ENCODE data around the gene SEZ6L2.

SEZ6L2 gene

DNA sequence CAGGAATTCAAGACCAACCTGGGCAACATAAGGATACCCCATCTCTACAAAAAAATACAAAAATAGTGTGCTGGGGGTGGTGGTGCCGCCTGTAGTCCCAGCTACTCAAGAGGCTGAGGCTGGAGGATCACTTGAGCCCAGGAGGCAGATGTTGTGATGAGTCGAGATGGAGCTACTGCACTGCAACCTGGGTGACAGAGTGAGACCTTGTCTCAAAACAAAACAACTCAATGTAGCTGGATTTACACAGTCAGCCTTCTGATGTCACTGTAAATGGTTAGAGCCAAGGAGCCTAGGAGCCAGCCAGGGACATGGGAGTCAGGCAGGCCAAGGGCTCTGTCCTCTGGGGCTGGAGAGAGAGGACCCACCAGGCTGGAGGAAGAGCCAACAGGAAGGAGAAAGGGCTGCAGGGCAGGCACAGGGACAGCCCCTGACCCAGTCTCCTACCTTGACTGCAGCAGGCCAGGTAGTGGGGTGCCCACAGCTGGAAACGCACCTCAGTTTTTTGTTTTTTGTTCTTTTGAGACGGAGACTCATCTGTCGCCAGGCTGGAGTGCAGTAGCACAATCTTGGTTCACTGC, 44.7 kb downstream of the SEZ6L2 start:
- DNase-seq (ENCODE audit: low read depth) = no peak
- H3K4me3 ChIP-seq (ENCODE audit: low read depth, low read length) = no peak overlapping the region
- TF ChIP-seq, protein P1, sequence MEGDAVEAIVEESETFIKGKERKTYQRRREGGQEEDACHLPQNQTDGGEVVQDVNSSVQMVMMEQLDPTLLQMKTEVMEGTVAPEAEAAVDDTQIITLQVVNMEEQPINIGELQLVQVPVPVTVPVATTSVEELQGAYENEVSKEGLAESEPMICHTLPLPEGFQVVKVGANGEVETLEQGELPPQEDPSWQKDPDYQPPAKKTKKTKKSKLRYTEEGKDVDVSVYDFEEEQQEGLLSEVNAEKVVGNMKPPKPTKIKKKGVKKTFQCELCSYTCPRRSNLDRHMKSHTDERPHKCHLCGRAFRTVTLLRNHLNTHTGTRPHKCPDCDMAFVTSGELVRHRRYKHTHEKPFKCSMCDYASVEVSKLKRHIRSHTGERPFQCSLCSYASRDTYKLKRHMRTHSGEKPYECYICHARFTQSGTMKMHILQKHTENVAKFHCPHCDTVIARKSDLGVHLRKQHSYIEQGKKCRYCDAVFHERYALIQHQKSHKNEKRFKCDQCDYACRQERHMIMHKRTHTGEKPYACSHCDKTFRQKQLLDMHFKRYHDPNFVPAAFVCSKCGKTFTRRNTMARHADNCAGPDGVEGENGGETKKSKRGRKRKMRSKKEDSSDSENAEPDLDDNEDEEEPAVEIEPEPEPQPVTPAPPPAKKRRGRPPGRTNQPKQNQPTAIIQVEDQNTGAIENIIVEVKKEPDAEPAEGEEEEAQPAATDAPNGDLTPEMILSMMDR (IDR thresholded peaks at IDR 0.05; ENCODE audit: insufficient read depth, low read depth, low read length, missing control alignments) = no peak

DNA sequence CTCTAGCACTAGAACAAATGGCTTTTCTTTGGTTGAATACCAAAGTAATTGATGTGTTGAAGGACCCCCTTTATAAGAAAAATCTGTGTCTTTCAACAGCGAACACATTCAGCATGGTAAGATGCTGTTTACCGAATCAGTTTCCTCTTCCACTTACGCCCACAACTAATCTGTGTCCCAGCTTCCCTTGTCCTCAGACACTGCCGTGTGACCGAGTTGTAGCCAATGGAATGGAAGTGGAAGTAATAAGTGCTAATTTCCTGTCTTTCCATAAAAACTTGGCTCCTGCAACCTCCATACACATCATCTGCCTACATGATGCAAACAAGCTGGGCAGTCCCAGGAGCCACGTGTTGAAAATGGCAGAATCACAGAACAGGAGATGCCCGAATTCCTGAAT, 46.7 kb downstream of the SEZ6L2 start:
- DNase-seq (ENCODE audit: low read depth) = no peak
- TF ChIP-seq, protein P1 (IDR thresholded peaks at IDR 0.05; ENCODE audit: insufficient read depth, low read depth, low read length, missing control alignments) = no peak
- H3K4me3 ChIP-seq (ENCODE audit: low read depth, low read length) = no peak overlapping the region

DNA sequence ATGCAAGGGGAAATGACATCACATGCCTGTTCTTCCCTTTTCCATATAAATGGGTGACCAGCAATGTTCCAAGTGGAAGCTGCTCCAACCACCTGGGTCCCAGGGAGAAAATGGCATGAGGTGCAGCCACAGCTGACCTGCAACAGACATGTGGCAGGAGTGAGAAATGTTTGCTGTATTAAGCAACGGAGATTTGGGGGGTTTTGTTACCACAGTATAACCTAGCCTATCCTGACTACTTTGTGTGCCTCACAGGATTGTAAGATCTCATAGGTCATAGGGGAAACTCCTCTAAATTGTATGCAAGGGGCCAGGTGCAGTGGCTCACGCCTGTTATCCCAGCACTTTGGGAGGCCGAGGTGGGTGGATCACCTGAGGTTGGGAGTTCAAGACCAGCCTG, 48.4 kb downstream of the SEZ6L2 start:
- DNase-seq (ENCODE audit: low read depth) = no peak
- TF ChIP-seq, protein P1 (IDR thresholded peaks at IDR 0.05; ENCODE audit: insufficient read depth, low read depth, low read length, missing control alignments) = no peak
- no peak overlapping the region for H3K4me3 ChIP-seq (ENCODE audit: low read depth, low read length)

DNA sequence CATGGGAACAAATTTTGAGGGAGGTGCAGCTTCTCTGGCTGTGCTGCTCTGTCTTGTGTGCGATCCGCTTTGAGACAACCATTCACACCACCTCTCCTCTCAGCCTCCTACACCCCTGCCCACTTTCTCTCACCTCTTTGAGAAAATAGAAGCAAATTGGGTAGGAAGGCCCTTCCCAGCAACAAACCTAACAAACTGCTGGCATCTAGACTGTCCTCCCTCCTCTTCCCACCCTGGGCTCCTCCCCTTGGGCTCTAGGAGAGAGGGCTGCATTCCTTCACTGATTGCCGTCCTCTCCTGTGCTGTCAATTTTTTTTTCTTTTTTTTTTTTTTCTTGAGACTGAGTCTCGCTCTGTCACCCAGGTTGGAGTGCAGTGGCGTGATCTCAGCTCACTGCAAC, 49.8 kb downstream of the SEZ6L2 start:
- no peak overlapping the region for H3K4me3 ChIP-seq (ENCODE audit: low read depth, low read length)
- TF ChIP-seq, protein P1 (IDR thresholded peaks at IDR 0.05; ENCODE audit: insufficient read depth, low read depth, low read length, missing control alignments) = no peak
- no peak for DNase-seq (ENCODE audit: low read depth)

- no peak overlapping the region for H3K4me3 ChIP-seq (ENCODE audit: low read depth, low read length)
- DNase-seq (ENCODE audit: low read depth) = peak; percentile 80
- TF ChIP-seq, protein P1 (IDR thresholded peaks at IDR 0.05; ENCODE audit: insufficient read depth, low read depth, low read length, missing control alignments) = peak; percentile 94
Observed at GRCh38 chr16:29848420-29849297, 50.7 kb downstream of the SEZ6L2 start.

DNA sequence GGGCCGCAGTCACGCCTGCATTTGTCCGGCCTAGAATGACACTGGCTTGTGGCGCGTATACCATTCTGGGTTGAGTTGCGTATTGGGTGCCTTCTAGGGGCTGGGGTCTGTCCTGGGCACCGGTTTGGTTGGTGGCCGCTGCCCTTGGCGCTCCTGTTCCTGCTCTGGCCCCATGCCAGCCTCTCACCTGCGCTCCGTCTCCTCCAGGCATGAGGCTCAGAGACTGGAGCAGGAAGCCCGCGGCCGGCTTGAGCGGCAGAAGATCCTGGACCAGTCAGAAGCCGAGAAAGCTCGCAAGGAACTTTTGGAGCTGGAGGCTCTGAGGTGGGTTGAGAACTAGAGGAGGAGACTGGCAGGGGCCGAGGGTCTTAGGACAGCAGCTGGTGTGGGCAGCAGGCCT, 53.7 kb downstream of the SEZ6L2 start:
- H3K4me3 ChIP-seq (ENCODE audit: low read depth, low read length) = no peak overlapping the region
- no peak for DNase-seq (ENCODE audit: low read depth)
- TF ChIP-seq, protein P1 (IDR thresholded peaks at IDR 0.05; ENCODE audit: insufficient read depth, low read depth, low read length, missing control alignments) = no peak
